Measurements from ENCODE around the gene ZNF350.
A peak's percentile ranks its signal among the peaks of the same experiment; 100 is the strongest.
"Not testable (repeated sequence)": the region's sequence is repeated elsewhere in the genome, so short reads cannot be mapped to it uniquely, and the experiment has no call there.

The ZNF350 gene

GRCh38 chr19:51986309-51987291 is at the start of gene ZNF350:
Gene ZNF350 (minus strand): TSS chr19:51986840. CDS start chr19:51974360, 12,480 bp downstream.
- peak; percentile 93 for DNase-seq

GRCh38 chr19:52034051-52034728 is 47.5 kb upstream of the ZNF350 start:
- DNase-seq, result no peak

- DNase-seq, result no peak
These were observed 42.1 kb upstream of the ZNF350 start for GRCh38 chr19:52028780-52029123.

- peak; percentile 82 for DNase-seq
These were observed 41.6 kb upstream of the ZNF350 start, which contains the start of gene ZNF614 for GRCh38 chr19:52028027-52028779. Gene ZNF614 (minus strand): TSS chr19:52028379. CDS start chr19:52025745, 2,634 bp downstream.

- not testable (repeated sequence) for DNase-seq
These were observed 39.8 kb upstream of the ZNF350 start for GRCh38 chr19:52026255-52026990.

- DNase-seq, result not testable (repeated sequence)
These were observed 37.8 kb upstream of the ZNF350 start for GRCh38 chr19:52024478-52024877.

GRCh38 chr19:52022193-52022592 is 35.6 kb upstream of the ZNF350 start:
- DNase-seq, result no peak

- DNase-seq, result no peak
These were observed 33.9 kb upstream of the ZNF350 start for GRCh38 chr19:52020506-52020905.

- DNase-seq, result no peak
These were observed 24.0 kb upstream of the ZNF350 start for GRCh38 chr19:52010674-52011073.

GRCh38 chr19:52007806-52008557 is 21.3 kb upstream of the ZNF350 start, which contains the start of gene ZNF615:
Gene ZNF615 (minus strand): TSS chr19:52008211. CDS start chr19:52003711, 4,500 bp downstream.
- peak; percentile 87 for DNase-seq

- DNase-seq, result no peak
These were observed 20.8 kb upstream of the ZNF350 start for GRCh38 chr19:52007451-52007805.

GRCh38 chr19:51994048-51994644 is 7.5 kb upstream of the ZNF350 start:
- DNase-seq, result no peak

GRCh38 chr19:51993422-51993821 is 6.8 kb upstream of the ZNF350 start:
- no peak for DNase-seq

GRCh38 chr19:51983361-51983760 is 3.3 kb downstream of the ZNF350 start:
- no peak for DNase-seq

- DNase-seq, result not testable (repeated sequence)
These were observed 5.7 kb downstream of the ZNF350 start for GRCh38 chr19:51980926-51981325.

GRCh38 chr19:51980116-51980736 is 6.4 kb downstream of the ZNF350 start:
- DNase-seq, result no peak

GRCh38 chr19:51978882-51979281 is 7.8 kb downstream of the ZNF350 start:
- DNase-seq, result no peak

GRCh38 chr19:51977346-51977745 is 9.3 kb downstream of the ZNF350 start:
- no peak for DNase-seq

GRCh38 chr19:51976852-51977251 is 9.8 kb downstream of the ZNF350 start:
- DNase-seq, result no peak

GRCh38 chr19:51975787-51976186 is 10.9 kb downstream of the ZNF350 start:
- not testable (repeated sequence) for DNase-seq

- DNase-seq, result peak; percentile 1
These were observed 15.0 kb downstream of the ZNF350 start for GRCh38 chr19:51971624-51972023.
